Mucosa of descending colon (tissue), 3 donors: ENCODE measurements around the gene SMC6. TPM values are rescaled to one million over a fixed set of nuclear protein-coding genes. Genes with fewer than 3 reads are reported as not detected.

Experiments
- ATAC-seq: fragments of 200-7000 bp; cut with Tn5 transposase; one replicate; pipeline ENCODE4 v1.9.1; 2020; ENCODE audit warnings: mild to moderate bottlenecking, moderate library complexity
- DNase-seq, 3 donors: peaks; one replicate each; pipeline ENCODE4 v3.0.0-alpha.2; 2020
- H3K36me3 ChIP-seq: fragments of 200-600 bp; one replicate; pipeline ENCODE4 v1.8.0; 2021; ENCODE audit warnings: low read depth, mild to moderate bottlenecking
- H3K4me1 ChIP-seq: fragments of 200-600 bp; one replicate; pipeline ENCODE4 v1.8.0; 2021; ENCODE audit warnings: low read depth, mild to moderate bottlenecking
- H3K4me3 ChIP-seq: fragments of 200-600 bp; one replicate; pipeline ENCODE4 v1.8.0; 2021; ENCODE audit warnings: mild to moderate bottlenecking
- H3K9me3 ChIP-seq: fragments of 200-600 bp; one replicate; pipeline ENCODE4 v1.8.0; 2021; ENCODE audit warnings: mild to moderate bottlenecking
- intact Hi-C, 2 donors: fragments of 100-400 bp; cut with DNase I in 1 of 2; cut with micrococcal nuclease in 1 of 2; formaldehyde crosslinking; loops; one replicate each; pipeline versions ENCODE4 v1.11.0 to v1.11.1; 2022; cut with DNase I, micrococcal nuclease
- total RNA-seq, 3 donors: library from RNA; stranded (reverse); fragmentation: NEBNext Ultra II Directional in 2 of 3; extraction: Animal tissue kit (Norgen Biotek cat#: 25700) in 2 of 3; gene quantifications; one replicate each; pipeline versions ENCODE4 v1.2.1 to v1.2.4, GENCODE V29; 2021 to 2023
- TF ChIP-seq, protein P1 (sequence below): fragments of 200-600 bp; IDR thresholded peaks from one replicate; pipeline ENCODE4 v1.8.0; 2022; ENCODE audit warnings: antibody characterized with exemption, mild to moderate bottlenecking
- donor health status: DM: no; HTN: no; CAD: no; lungs with moderate emphysema.
- donor health status: DM: no; HTN: no; CAD: no.
- donor health status: DM: no; HTN: yes; CAD: no.

Gene SMC6
- total RNA-seq, 3 donors from 2014 or later, result 18.1 to 24.8 (median 22.9) TPM

DNA sequence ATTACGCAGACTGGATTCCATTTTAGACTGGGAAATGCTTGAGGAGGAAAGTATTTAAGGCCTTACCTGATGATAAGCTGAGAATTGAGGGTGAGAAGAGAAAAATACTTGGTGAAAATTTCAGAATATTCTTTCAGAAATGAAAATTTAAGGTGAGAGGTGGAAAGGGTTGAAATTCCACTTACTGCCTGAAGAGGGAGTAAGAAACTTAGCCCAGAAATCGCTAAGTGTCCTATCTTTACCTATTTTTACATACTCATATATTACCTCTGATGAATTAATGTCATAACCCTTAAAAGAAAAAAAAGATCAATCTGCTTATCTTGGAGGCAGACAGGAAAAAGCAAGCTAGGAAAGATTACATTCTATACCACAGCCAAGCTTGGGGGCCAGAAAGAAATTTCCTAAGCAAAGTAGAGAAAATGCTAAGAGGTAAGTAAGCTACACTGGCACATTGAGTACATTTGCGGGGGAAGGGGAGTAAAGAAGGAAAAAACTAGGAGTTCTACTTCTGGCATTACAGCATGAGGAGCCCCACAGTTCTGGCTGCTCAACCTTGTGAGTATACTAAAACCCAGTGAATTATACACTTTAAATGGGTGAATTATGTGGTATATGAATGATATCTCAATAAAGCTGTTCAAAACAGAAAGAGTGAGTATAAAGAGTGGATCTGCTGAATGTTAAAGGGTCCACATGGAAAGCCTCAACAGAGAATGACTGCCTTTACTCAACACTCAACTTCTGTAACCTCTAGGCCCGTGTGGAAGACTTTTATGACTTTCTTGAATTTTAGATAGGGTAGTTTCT lies 33.8 kb downstream of the SMC6 start:
- ATAC-seq (peak; percentile 45), DNase-seq (no peak)
- Histone ChIP-seq H3K36me3 (peaks cover 3% of the 10 kb centered on the region), H3K4me3 (no peak overlapping the region), H3K4me1 (no peaks in the 10 kb centered on the region), H3K9me3 (no peaks in the 10 kb centered on the region)
- TF ChIP-seq, protein P1, sequence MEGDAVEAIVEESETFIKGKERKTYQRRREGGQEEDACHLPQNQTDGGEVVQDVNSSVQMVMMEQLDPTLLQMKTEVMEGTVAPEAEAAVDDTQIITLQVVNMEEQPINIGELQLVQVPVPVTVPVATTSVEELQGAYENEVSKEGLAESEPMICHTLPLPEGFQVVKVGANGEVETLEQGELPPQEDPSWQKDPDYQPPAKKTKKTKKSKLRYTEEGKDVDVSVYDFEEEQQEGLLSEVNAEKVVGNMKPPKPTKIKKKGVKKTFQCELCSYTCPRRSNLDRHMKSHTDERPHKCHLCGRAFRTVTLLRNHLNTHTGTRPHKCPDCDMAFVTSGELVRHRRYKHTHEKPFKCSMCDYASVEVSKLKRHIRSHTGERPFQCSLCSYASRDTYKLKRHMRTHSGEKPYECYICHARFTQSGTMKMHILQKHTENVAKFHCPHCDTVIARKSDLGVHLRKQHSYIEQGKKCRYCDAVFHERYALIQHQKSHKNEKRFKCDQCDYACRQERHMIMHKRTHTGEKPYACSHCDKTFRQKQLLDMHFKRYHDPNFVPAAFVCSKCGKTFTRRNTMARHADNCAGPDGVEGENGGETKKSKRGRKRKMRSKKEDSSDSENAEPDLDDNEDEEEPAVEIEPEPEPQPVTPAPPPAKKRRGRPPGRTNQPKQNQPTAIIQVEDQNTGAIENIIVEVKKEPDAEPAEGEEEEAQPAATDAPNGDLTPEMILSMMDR, result peak; percentile 46
- intact Hi-C loops, result no loop called here

DNA sequence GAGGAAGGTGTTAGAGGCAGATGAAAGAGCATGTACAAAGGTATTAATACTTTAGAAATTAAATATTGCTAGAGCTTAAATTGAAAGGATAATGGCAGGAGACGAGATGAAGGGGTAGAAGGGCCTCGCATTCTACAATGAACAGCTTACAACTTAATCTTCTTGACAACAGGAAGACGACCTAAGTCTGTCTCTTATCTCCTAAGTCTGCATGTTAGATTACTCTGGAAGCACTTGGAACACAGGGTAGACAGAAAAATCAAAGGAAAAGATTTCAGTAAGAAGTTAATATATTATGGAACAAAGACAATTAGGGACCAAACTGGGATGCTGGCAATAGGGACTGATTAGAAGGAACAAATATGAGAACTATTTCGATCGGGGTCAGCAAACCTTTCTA lies 34.9 kb downstream of the SMC6 start:
- ATAC-seq (no peak), DNase-seq (no peak)
- TF ChIP-seq, protein P1, result no peak
- H3K4me1 ChIP-seq, result no peaks in the 10 kb centered on the region
- H3K4me3 ChIP-seq, result no peak overlapping the region
- H3K9me3 ChIP-seq, result no peaks in the 10 kb centered on the region
- intact Hi-C loops, result no loop called here
- H3K36me3 ChIP-seq, result peaks cover 3% of the 10 kb centered on the region

DNA sequence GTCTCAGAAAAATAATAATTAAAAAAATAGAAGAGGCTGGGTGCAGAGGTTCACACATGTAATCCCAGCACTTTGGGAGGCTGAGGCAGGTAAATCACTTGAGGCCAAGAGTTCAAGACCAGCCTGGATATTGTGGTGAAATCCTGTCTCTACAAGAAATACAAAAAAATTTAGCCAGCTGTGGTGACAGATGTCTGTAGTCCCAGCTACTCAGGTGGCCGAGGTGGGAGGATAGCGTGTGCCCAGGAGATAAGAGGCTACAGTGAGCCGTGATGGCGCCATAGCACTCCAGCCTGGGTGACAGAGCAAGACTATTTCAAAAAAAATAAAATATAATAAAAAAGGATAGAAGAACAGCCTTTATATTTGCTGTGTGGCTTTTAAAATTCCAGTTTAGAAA lies 35.9 kb downstream of the SMC6 start:
- DNase-seq (no peak), ATAC-seq (no peak)
- Histone ChIP-seq H3K9me3 (no peaks in the 10 kb centered on the region), H3K4me1 (no peaks in the 10 kb centered on the region), H3K4me3 (no peak overlapping the region), H3K36me3 (peaks cover 3% of the 10 kb centered on the region)
- TF ChIP-seq, protein P1, result no peak
- intact Hi-C loops, result no loop called here

DNA sequence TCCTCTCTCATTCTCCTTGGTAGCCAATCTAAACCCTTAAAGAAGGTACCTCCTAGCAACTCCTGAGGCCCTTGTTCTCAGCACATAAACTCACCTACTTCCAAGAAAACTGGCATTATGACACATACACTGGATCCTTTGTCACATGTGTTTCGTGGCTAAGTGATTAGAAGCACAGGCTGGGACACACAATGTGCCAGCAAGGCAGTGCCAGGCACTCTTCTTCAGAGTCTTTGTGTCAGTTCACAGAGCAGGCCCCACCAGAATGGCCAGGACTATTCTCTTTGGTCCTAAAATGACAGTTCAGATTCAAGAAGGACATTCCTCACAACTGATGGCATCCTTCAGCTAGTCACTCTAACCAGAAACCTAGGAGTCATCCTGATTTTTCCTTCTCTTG lies 40.3 kb downstream of the SMC6 start:
- ATAC-seq, result no peak
- no peak for DNase-seq
- Histone ChIP-seq H3K36me3 (no peaks in the 10 kb centered on the region), H3K4me3 (no peak overlapping the region), H3K4me1 (no peaks in the 10 kb centered on the region), H3K9me3 (no peaks in the 10 kb centered on the region)
- intact Hi-C loops, result no loop called here
- TF ChIP-seq, protein P1, result no peak

DNA sequence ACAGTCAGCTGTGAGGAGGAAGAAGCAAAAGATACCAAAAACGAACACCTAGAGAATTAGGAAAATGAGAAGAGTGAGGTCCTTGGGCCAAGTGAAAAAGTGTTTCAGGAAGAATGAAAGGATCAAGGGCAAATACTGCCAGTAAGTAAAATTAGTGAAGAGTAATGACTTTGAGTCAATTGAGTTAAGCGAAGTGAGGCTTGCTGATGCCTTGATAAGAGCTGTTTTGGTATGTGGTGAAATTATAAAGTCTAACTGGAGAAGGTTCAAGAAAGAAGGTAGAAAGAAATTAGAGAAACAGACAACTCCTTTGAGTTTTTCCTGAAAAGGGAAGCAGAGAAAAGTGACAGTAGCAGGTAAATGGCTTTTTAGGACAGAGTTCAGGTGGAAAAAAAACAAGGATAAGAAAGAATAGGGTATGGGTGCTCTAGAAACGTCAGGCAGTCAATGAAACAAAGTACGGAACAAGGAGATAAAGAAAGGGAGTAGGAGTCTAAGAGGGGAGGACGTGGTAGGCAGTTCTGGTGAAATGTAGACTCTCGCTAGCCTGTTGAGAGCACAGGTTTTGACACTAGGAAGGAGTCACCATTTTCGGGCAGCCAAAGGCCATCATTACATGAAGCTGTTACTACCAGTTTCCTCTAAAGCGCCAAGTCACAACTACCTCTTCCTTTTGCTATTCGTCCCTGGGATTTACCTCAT lies 42.9 kb downstream of the SMC6 start:
- intact Hi-C loops, result no loop called here
- H3K36me3 ChIP-seq, result no peaks in the 10 kb centered on the region

More for the DNA sequence above, 42.9 kb downstream of the SMC6 start:
- Histone ChIP-seq H3K4me3 (no peak overlapping the region), H3K9me3 (no peaks in the 10 kb centered on the region), H3K4me1 (no peaks in the 10 kb centered on the region)
- ATAC-seq, result no peak
- no peak for DNase-seq
- TF ChIP-seq, protein P1, result no peak
